Measurements from ENCODE around the gene E2F4.

DNA sequence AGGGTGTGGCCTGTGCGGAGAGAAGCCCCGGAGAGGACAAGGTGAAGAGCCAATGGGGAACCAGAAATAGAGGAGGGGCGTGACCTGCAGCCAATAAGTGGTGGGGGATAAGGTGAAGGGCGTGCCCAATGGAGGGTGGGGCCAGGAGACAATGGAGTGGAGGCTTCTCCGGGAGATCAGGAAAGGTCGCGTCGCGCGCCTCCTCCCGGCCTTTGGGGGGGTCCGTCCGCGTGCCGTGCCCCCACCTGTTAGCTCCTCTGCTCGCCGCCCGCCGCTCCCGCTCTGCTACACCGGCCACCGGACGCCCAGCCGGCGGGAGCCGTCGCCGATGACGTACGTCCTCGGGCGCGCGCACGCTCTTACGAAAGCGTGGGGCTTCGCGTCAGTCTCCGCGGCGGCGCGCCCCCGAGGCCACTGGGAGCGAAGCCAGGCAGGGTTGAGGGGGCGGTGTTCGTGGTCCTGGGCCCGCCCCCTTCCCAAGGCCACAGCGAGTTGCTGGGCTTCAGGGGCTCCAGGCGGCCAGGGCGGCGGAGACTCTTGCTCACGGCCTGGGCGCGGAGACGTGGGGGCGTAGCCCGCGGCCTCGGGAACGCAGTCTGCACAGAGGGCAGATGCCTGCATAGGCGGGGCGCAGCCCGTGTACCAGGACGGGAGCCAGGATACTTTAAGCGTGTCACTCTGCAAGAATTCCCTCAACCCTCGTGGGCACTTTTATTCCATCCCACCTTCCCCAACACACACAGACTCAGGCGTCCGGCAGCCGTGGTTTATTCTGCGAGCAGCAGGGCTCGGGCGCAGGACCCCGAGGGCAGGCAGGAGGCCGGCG is 8.1 kb upstream of the E2F4 start, which contains the start of gene MATCAP1:
- no peak for TF ChIP-seq GABPA (IDR thresholded peaks at IDR 0.05; ENCODE audit: borderline replicate concordance, insufficient read depth, low read length)
- TF ChIP-seq EP300 (IDR thresholded peaks at IDR 0.05; ENCODE audit: borderline replicate concordance in 1 of 2, low read depth in 2 of 2, low read length in 2 of 2): no peak
- peak; percentile 95 for TF ChIP-seq CREB1 (IDR thresholded peaks at IDR 0.05)
- TF ChIP-seq, protein P1, sequence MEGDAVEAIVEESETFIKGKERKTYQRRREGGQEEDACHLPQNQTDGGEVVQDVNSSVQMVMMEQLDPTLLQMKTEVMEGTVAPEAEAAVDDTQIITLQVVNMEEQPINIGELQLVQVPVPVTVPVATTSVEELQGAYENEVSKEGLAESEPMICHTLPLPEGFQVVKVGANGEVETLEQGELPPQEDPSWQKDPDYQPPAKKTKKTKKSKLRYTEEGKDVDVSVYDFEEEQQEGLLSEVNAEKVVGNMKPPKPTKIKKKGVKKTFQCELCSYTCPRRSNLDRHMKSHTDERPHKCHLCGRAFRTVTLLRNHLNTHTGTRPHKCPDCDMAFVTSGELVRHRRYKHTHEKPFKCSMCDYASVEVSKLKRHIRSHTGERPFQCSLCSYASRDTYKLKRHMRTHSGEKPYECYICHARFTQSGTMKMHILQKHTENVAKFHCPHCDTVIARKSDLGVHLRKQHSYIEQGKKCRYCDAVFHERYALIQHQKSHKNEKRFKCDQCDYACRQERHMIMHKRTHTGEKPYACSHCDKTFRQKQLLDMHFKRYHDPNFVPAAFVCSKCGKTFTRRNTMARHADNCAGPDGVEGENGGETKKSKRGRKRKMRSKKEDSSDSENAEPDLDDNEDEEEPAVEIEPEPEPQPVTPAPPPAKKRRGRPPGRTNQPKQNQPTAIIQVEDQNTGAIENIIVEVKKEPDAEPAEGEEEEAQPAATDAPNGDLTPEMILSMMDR (IDR thresholded peaks at IDR 0.05; ENCODE audit: control extremely low read depth in 1 of 3, insufficient read depth in 1 of 3, low read depth in 1 of 3, low read length in 3 of 3): no peak
- peak in 1 of 2 experiments; percentile 79; a peak in 2 of 3 replicates for TF ChIP-seq POLR2A (IDR thresholded peaks at IDR 0.05; ENCODE audit: control extremely low read depth in 1 of 2, low read depth in 2 of 2, low read length in 2 of 2)
